Panc1 (cell line): ENCODE results near the gene ZNF462. TPM values are rescaled to one million over a fixed set of nuclear protein-coding genes. Genes with fewer than 3 reads are reported as not detected.

Source experiments
- ATAC-seq: fragments of 200-7000 bp; cut with Tn5 transposase; 2 replicates; pipeline ENCODE4 v1.9.1; 2020; ENCODE audit warnings: mild to moderate bottlenecking, moderate library complexity
- BruUV-seq: library from RNA; stranded (reverse); fragments of 400-500 nt; replicated peaks from 2 replicates; lab custom pipeline; 2021; lab: Mats Ljungman, UMichigan
- CTCF ChIA-PET: fragments of 300-600 bp; sonication (Branson Sonifier 250); formaldehyde crosslinking; loops from one replicate; lab custom pipeline; 2022; ENCODE audit warnings: antibody characterized with exemption; lab: Charles Lee
- POLR2A ChIA-PET: fragments of 300-600 bp; sonication (Branson Sonifier 250); formaldehyde crosslinking; loops from one replicate; lab custom pipeline; 2022; ENCODE audit warnings: antibody characterized with exemption; lab: Charles Lee
- DNase-seq: peaks from one replicate; pipeline ENCODE4 v3.0.0-alpha.2; 2010; ENCODE audit warnings: low read depth, low spot score
- H3K27ac ChIP-seq: 2 replicates; pipeline ENCODE4 v1.5.1; 2011; ENCODE audit warnings: mild to moderate bottlenecking, low read length, inconsistent platforms
- H3K27me3 ChIP-seq: fragments of 200-500 bp; sonication (Bioruptor generic); 2 replicates; pipeline ENCODE4 v1.6.0; 2014; ENCODE audit warnings: low read length, inconsistent platforms; ENCODE audit not compliant: control insufficient read depth, insufficient read depth
- H3K36me3 ChIP-seq: fragments of 200-500 bp; sonication (Bioruptor generic); 2 replicates; pipeline ENCODE4 v1.5.1; 2014; ENCODE audit warnings: inconsistent platforms, mild to moderate bottlenecking, low read length, moderate library complexity; ENCODE audit not compliant: control insufficient read depth, insufficient read depth
- H3K4me1 ChIP-seq: 2 replicates; pipeline ENCODE4 v1.5.1; 2011; ENCODE audit warnings: inconsistent platforms, mild to moderate bottlenecking, low read length, moderate library complexity; ENCODE audit not compliant: control insufficient read depth, insufficient read depth
- H3K4me3 ChIP-seq, 2 experiments: 2 replicates each; pipeline ENCODE4 v1.5.1; 2011 to 2012; ENCODE audit warnings: low read depth in 2 of 2, low read length in 2 of 2, mild to moderate bottlenecking in 2 of 2, inconsistent platforms in 1 of 2, moderate library complexity in 1 of 2
- H3K9me3 ChIP-seq: fragments of 200-500 bp; sonication (Bioruptor generic); 2 replicates; pipeline ENCODE4 v1.5.1; 2014; ENCODE audit warnings: low read depth, mild to moderate bottlenecking, inconsistent platforms, low read length, moderate library complexity; ENCODE audit not compliant: control insufficient read depth, insufficient read depth
- CTCF ChIP-seq: fragments of 450-650 bp; IDR thresholded peaks from 2 replicates; pipeline ENCODE4 v1.5.1; 2017; ENCODE audit warnings: mild to moderate bottlenecking
- POLR2AphosphoS5 ChIP-seq: IDR thresholded peaks from 2 replicates; pipeline ENCODE4 v1.6.1; 2012; ENCODE audit warnings: mild to moderate bottlenecking, low read depth, low read length, moderate library complexity
- REST ChIP-seq, 2 experiments: IDR thresholded peaks; 2 replicates each; pipeline ENCODE4 v1.6.1; 2011 to 2012; ENCODE audit warnings: low read depth in 2 of 2, control low read depth in 1 of 2, low read length in 1 of 2, mild to moderate bottlenecking in 1 of 2, moderate library complexity in 1 of 2; ENCODE audit not compliant: insufficient read depth in 1 of 2
- SIN3A ChIP-seq: IDR thresholded peaks from 2 replicates; pipeline ENCODE4 v1.6.1; 2012; ENCODE audit warnings: low read depth, mild to moderate bottlenecking, low read length, moderate library complexity, borderline replicate concordance; ENCODE audit not compliant: insufficient read depth
- TCF7L2 ChIP-seq: IDR thresholded peaks from 2 replicates; pipeline ENCODE4 v1.6.1; 2011; ENCODE audit warnings: mild to moderate bottlenecking, low read depth, low read length, inconsistent platforms
- in situ Hi-C: cut with HindIII; loops from 2 replicates; pipeline ENCODE4 v1.10.0; 2016; ENCODE audit warnings: low sequenced_read_pairs, low pct_unique_long_range_greater_than_20kb
- intact Hi-C: fragments of 100-400 bp; cut with micrococcal nuclease; formaldehyde crosslinking; loops from one replicate; pipeline ENCODE4 v1.10.0; 2022; ENCODE audit not compliant: unreplicated experiment
- total RNA-seq: library from RNA; stranded (reverse); gene quantifications from one replicate; pipeline ENCODE4 v1.2.1, GENCODE V29; 2021; ENCODE audit not compliant: unreplicated experiment

Gene ZNF462
- total RNA-seq, 1 experiment from 2014 or later = 34.8 TPM

GRCh38 chr9:106828965-106829364 is 34.0 kb upstream of the ZNF462 start:
- in situ Hi-C loops (no loop called here), intact Hi-C loops (no loop called here)
- CTCF ChIA-PET = no interaction called here
- Histone ChIP-seq H3K36me3 (no peaks in the 10 kb centered on the region), H3K9me3 (no peaks in the 10 kb centered on the region), H3K27me3 (no peaks in the 10 kb centered on the region), H3K4me3 (no peak overlapping the region), H3K27ac (no peak overlapping the region), H3K4me1 (no peaks in the 10 kb centered on the region)
- TF ChIP-seq SIN3A (no peak), REST (IDR thresholded peaks at IDR 0.05; ENCODE audit: insufficient read depth in 1 of 2, low read depth in 2 of 2, low read length in 1 of 2) (no peak), CTCF (no peak), POLR2AphosphoS5 (no peak), TCF7L2 (no peak)
- BruUV-seq = no TSS peak
- POLR2A ChIA-PET = no interaction called here
- no peak for DNase-seq
- no peak for ATAC-seq

GRCh38 chr9:106829666-106830408 is 33.1 kb upstream of the ZNF462 start:
- no peaks in the 10 kb centered on the region for H3K27me3 ChIP-seq
- intact Hi-C loops = no loop called here
- in situ Hi-C loops = no loop called here
- DNase-seq (no peak), ATAC-seq (no peak)
- ChIA-PET CTCF (no interaction called here), POLR2A (no interaction called here)
- no peaks in the 10 kb centered on the region for H3K9me3 ChIP-seq
- H3K4me1 ChIP-seq = no peaks in the 10 kb centered on the region
- H3K4me3 ChIP-seq = no peak overlapping the region
- no peaks in the 10 kb centered on the region for H3K36me3 ChIP-seq
- H3K27ac ChIP-seq = no peak overlapping the region
- TF ChIP-seq POLR2AphosphoS5 (no peak), TCF7L2 (no peak), SIN3A (no peak), CTCF (no peak), REST (IDR thresholded peaks at IDR 0.05; ENCODE audit: insufficient read depth in 1 of 2, low read depth in 2 of 2, low read length in 1 of 2) (no peak)
- BruUV-seq = no TSS peak
